ENCODE data around the gene USP2. TPM values are rescaled to one million over a fixed set of nuclear protein-coding genes. Genes with fewer than 3 reads are reported as not detected.

The USP2 gene
- total RNA-seq, 1 donor from 2014 or later = 0.63 TPM

DNA sequence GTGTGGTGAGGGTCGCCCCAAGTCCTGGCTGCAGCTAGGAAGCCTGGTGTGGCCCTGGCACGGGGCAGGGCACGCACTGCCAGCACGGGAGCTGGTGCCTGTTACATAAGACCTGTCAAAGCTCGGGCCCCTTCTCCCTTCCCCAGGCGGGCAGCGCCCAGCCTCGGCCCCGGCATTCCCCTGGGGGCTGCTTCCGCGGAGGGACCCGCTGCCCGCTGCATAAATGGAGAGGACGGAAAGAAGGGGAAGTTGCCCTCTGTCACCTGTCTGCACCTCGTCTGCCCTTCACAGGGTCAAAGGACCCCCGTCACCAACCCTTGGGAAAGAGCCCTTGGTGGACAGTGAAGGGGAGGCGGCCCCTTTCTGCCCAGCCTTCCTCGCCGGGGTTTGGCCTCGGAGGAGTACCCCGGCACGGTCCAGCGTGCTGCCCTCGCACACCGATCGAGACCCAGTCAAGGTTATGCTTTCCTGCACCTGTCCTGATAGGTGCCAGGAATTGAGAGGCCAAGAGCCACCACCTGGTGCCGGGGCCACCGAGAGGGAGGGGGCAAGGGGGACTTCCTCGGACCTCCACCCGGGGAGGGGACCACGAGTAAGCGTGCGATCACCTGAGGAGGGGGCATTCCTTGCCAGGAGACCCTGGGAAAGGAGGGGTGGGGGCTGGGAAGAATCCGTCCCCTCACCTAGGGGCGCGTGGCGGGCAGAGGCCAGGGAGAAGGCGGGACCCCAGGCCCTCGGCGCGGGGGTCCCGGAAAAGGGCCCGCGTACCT is 18.2 kb downstream of the USP2 start:
- DNase-seq (ENCODE audit: low read depth) = no peak
- TF ChIP-seq, protein P1, sequence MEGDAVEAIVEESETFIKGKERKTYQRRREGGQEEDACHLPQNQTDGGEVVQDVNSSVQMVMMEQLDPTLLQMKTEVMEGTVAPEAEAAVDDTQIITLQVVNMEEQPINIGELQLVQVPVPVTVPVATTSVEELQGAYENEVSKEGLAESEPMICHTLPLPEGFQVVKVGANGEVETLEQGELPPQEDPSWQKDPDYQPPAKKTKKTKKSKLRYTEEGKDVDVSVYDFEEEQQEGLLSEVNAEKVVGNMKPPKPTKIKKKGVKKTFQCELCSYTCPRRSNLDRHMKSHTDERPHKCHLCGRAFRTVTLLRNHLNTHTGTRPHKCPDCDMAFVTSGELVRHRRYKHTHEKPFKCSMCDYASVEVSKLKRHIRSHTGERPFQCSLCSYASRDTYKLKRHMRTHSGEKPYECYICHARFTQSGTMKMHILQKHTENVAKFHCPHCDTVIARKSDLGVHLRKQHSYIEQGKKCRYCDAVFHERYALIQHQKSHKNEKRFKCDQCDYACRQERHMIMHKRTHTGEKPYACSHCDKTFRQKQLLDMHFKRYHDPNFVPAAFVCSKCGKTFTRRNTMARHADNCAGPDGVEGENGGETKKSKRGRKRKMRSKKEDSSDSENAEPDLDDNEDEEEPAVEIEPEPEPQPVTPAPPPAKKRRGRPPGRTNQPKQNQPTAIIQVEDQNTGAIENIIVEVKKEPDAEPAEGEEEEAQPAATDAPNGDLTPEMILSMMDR (conservative IDR thresholded peaks at IDR 0.05; ENCODE audit: low read depth, low read length) = no peak
- peak overlapping the region; percentile 67 for H3K4me3 ChIP-seq (ENCODE audit: low read depth, low read length)

DNA sequence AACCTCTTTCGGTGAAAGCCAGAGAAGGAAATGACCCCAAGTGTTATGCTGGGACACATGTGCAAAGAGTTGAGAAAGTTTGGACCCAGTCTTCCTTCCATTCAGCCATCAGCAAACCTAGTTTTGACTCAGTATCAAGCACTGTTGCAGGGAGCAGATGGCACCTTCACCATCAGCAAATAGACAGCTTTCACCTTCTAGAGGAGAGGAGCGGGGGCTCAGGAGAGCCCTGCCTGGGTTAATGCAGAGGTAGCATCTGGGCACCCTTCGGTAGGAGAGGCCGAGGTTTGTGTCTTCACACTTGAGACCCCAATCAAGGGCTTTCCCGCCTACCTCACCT is 18.8 kb downstream of the USP2 start:
- DNase-seq (ENCODE audit: low read depth) = no peak
- peak overlapping the region; percentile 67 for H3K4me3 ChIP-seq (ENCODE audit: low read depth, low read length)
- TF ChIP-seq, protein P1 (conservative IDR thresholded peaks at IDR 0.05; ENCODE audit: low read depth, low read length) = no peak

DNA sequence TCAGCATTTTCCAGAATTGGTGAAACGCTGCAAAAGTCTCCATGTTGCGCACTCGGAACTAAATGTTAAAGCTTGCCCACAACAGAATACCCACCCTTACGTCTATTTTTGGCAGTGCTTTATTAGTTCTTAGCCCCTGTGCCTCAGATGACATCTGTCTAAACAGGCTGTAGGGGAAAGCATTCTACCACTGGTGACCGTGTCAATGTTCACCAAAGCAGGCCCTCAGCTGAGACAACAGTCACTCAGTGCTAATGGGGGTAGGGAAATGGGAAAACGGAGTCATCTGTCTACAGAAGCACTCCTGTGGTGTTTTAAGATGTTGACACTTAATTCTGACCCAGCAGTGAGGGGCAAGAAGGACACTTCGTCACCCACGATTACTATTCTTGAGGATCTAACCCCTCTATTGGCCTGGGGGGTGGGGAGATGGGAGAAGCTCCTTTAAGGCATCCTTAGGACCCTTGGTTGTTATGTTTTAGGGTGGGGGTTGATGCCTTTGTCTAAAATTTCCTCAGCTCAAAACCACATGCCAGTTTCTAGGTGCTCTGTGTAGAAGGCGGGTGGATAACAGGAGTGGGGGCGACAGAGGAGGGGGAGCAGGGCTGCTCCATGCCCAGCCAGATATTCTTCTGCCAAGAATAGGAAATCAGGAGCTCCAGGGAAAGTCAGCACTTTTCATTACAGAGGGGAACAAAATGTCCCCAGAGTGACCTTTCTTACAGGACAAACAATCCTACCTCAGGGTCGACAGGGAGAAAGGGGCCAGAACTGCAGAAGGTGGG is 19.4 kb downstream of the USP2 start:
- H3K4me3 ChIP-seq (ENCODE audit: low read depth, low read length) = peak overlapping the region; percentile 67
- no peak for DNase-seq (ENCODE audit: low read depth)
- TF ChIP-seq, protein P1 (conservative IDR thresholded peaks at IDR 0.05; ENCODE audit: low read depth, low read length) = no peak

DNA sequence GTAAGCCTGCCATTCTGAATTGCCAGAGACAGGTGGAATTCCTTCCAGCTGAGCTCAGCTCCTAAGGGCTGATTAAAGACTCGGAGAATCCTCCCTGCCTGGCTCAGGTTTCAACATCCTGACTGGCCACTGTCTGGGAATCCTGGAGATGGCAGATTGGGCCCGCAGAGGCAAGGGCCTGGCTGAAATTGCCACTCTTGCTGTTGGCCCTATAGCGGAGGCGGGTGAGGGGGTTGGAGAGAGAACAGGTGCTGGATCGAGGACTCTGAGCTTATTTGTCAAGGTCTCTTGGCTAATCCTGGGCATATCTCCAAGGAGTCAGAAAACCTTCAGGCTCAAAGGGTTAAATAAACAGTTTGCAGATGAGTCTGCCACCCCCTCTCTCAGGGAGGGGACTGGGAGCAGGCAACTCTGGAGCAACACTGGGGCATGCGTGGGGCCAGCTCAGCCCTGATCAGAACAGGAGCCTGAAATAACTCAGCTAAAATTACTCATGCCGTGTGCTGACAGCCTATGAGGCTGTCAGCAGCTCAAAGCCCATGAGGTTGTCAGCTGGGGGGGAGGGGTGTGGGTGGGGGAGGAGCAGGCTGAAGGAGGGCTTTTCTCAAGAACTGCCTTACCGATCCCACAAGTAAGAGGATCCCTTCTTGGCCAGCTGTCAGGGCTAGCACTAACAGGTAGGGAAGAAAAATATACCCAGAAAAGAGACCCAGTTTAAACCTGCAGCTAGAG is 20.3 kb downstream of the USP2 start:
- TF ChIP-seq, protein P1 (conservative IDR thresholded peaks at IDR 0.05; ENCODE audit: low read depth, low read length) = peak; percentile 10
- DNase-seq (ENCODE audit: low read depth) = peak; percentile 87
- H3K4me3 ChIP-seq (ENCODE audit: low read depth, low read length) = peak overlapping the region; percentile 67

DNA sequence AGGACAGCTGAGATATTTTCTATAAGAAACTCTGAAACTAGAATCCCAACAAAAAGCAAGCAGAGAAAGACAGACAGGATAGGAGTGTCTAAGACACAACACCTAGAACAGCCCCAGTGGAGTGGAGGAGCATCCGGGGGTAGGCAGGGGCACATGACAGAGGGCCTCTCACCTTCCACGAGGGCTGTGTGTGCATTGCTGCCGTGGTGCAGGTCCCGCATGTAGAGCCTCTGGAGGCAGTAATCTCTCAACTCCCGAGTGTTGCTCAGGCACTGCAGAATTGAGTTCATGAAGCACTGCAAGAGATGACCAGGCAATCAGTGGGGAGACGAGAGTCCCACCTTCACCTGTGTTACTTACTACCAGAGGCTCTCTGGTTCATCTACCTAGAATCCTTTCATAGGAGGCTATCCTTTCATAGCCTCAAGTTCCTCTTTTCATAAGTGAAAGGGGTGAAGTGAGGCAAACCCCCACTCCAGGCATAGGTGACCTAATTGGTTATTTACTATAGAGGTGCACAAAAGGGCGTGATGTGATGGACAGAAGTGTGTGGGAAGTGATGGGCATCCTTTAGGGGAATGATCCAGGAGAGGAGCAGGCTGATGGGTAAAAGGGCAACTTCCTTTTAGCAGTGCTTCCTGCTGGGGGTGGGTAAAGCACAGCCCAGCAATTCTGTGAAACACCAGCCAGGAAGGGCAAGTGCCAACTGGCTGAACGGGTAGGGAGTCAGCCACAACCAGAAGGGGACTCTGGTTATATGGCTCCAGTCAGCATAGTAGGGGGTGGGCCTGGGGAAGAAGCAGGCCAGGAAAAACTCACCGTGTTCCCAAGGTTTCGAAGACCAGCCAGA is 21.9 kb downstream of the USP2 start:
- TF ChIP-seq, protein P1 (conservative IDR thresholded peaks at IDR 0.05; ENCODE audit: low read depth, low read length) = no peak
- DNase-seq (ENCODE audit: low read depth) = no peak
- no peak overlapping the region for H3K4me3 ChIP-seq (ENCODE audit: low read depth, low read length)

DNA sequence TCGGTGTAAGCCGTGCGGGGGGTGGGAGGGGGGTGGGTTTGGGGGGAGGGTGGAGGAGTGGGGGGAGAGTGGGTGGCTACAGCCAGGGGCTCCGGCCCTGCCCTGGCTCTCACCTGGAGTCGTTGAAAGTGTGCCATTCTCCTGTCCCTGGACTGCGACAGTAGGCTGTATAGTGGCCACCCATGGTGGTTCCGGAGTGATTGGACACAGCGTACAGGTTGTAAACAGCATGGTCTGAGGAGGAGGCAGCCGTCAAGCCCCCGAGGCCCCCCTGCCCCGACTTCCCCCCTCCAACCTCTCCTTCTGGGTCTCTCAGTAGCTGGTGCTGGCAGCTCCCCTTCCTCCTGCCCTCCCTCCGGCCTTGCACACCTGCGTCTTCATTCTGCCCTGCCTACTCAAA is 24.4 kb downstream of the USP2 start:
- no peak for DNase-seq (ENCODE audit: low read depth)
- TF ChIP-seq, protein P1 (conservative IDR thresholded peaks at IDR 0.05; ENCODE audit: low read depth, low read length) = no peak
- H3K4me3 ChIP-seq (ENCODE audit: low read depth, low read length) = no peak overlapping the region

Measured in epithelial cell of proximal tubule (primary cell).